ENCODE measurements around the gene TUBB4B. TPM values are rescaled to one million over a fixed set of nuclear protein-coding genes. Genes with fewer than 3 reads are reported as not detected.

The TUBB4B gene
- total RNA-seq = 795 and 833 TPM in 2 replicates

GRCh38 chr9:137240841-137241489 is at the start of gene TUBB4B:
TSS of gene TUBB4B (plus strand) at chr9:137241287. CDS start at chr9:137241361, 74 bp downstream.

GRCh38 chr9:137200311-137201204 is 40.5 kb upstream of the TUBB4B start, which contains the start of gene TPRN:
TSS of gene TPRN (minus strand) at chr9:137200741. CDS start at chr9:137200711, 30 bp downstream.

GRCh38 chr9:137205126-137206069 is 35.7 kb upstream of the TUBB4B start, which contains the start of the genes NDOR1 and TMEM203:
TSS of gene NDOR1 (plus strand) at chr9:137205700. CDS start at chr9:137205778, 78 bp downstream.
TSS of gene TMEM203 (minus strand) at chr9:137205648. CDS start at chr9:137205414, 234 bp downstream.

GRCh38 chr9:137222190-137223077 is 18.7 kb upstream of the TUBB4B start, which contains the start of gene RNF208:
TSS of gene RNF208 (minus strand) at chr9:137222240. CDS start at chr9:137221212, 1,028 bp downstream.

DNA sequence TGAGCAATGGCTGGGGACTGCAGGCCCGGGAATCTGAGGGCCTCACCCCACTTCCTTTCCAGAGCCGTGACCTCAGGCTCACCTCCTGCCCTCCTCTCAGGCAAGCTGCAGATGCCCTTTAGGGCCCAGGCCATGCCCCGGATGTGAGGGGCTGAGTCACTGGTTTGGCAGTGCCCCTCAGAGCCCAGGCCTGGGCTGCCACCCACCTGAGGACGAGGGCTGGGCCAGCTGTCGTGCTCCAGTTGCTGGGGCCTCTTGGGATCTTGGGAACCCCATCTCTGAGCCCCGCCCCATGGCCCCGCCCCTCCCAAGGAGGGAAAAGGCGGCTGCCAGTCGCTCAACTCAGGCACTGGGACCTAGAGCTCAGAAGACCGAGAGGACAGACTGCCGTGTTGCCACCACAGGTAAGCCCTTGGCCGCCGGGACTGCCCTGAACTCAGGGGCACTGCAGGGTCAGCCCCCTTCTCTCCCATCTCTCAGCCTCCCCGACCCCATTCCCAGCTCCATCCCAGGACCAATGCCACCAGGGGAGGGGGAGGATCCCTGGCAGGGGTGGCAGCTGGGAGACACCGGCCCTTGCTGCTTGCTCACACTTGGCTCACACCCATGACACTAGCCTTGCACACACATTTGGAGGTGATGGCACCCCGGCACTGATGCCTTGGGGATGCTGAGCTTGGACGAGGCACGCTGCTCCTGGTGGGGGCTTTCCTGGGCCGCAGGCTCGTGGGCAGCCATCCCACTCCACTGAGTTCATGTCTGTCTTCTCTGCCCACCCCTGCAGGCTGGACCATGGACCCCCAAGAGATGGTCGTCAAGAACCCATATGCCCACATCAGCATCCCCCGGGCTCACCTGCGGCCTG is 16.0 kb upstream of the TUBB4B start, which contains the start of gene CYSRT1:
Gene CYSRT1, plus strand, starts transcription at position 345 of the 865 bp plus-strand sequence. Its CDS starts 448 bp downstream, at position 793.

GRCh38 chr9:137227054-137227852 is 13.8 kb upstream of the TUBB4B start, which contains the start of gene RNF224:
TSS of gene RNF224 (plus strand) at chr9:137227502. CDS start at chr9:137228336, 834 bp downstream.

DNA sequence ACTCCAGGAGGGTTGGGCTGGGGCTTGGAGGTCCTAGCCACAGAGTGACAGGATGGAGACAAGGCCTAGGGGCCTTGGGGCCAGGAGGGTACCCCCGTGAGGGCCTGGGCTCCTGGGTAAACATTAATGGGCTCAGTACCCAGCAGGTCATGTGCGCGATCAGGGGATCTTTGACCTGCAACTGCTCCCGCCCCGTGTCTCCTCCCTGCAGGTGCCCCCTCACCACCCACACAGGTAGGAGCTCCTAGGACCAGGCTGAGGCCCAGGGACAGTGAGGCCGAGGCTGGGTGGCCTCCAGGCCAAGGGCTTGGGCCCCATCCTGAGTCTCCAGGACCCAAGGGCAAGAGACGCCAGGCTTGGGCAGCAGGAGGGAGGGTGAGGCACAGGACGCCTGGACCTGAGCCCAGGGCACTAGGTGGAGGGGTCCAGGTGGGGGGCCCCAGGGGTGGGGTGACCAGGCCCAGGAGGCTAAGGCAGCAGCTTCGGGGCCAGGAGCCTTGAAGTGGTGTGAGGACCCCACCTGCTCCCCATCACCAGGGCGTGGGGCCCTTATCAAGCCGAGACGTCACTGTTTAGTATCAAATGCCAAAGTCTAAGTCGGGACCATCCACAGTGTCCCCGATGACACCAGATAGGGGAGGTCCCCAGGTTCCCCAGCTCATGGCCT is 10.2 kb upstream of the TUBB4B start, which contains the start of gene SLC34A3:
Gene SLC34A3, plus strand, starts transcription at position 197 of the 667 bp plus-strand sequence. CDS start 802 bp downstream, outside the sequence.

DNA sequence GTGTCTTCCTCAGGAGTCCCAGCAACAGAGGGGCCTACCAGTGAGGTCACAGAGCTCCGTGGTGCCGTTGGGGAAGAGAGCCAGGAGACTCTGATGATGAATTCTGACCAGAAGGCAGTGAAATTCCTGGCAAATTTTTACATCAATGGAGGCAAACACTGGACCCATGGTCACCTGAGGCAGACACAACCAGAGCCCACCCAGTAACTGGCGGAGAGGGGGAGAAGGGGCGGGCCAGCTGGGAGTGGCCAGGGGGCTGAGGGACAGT is 10.0 kb downstream of the TUBB4B start, which contains the start of gene STPG3:
Gene STPG3, plus strand, starts transcription at position 93 of the 268 bp plus-strand sequence. Its CDS starts 1 bp downstream, at position 94.

GRCh38 chr9:137254624-137255447 is 13.7 kb downstream of the TUBB4B start, which contains the start of gene NELFB:
TSS of gene NELFB (plus strand) at chr9:137255327.

DNA sequence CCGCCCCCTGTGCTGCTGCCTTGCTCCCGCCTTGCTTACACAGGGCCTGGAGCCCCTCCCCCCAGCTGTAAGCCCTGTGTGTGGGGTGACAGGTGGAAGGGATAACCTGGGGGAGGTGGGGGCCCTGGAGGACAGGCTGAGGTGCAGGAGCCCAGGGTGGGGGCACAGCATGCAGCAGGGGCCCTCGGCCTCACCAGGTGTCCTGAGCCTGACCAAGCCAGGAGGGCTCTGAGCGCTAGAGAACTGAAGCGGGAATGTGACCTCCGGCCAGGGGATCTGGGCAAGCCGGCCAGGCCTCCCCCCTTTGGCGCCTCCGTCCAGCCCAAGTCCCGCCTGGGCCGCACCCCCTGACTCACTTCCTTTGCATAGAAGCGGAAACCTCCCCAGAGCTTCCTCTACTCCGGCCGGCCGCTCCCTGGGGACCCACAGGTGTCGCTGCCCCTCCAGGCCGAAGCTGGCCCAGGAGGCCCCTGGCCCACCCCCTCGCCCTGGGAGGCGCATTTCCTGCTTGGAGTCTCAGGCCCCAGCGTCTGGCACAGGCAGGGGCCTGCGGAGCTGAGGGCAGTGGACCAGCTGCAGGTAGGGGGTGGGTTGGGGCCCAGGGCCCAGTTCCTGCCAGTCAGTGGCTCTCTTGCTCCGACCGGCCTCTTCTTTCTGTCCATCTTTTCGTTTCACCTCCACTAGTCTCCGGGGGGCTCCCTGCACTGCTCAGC is 36.4 kb downstream of the TUBB4B start, which contains the start of gene TOR4A:
Gene TOR4A, plus strand, starts transcription at position 398 of the 713 bp plus-strand sequence. CDS start 964 bp downstream, outside the sequence.

Other genes starting within 250 kb of the TUBB4B start
- 30.6 and 32.9 TPM in 2 replicates for gene PAXX, start 248.9 kb upstream of the TUBB4B start, total RNA-seq
- 1.3 and 4.0 TPM in 2 replicates for gene CLIC3, start 244.7 kb upstream of the TUBB4B start, total RNA-seq
- 8.5 and 9.4 TPM in 2 replicates for gene ABCA2, start 213.1 kb upstream of the TUBB4B start, total RNA-seq
- gene FUT7, start 209.2 kb upstream of the TUBB4B start, total RNA-seq = not detected in 2 replicates
- gene NPDC1, start 195.1 kb upstream of the TUBB4B start, total RNA-seq = 18.7 and 19.6 TPM in 2 replicates
- gene ENTPD2, start 187.2 kb upstream of the TUBB4B start, total RNA-seq = not detected in 2 replicates
- 21.9 and 24.2 TPM in 2 replicates for gene SAPCD2, start 170.7 kb upstream of the TUBB4B start, total RNA-seq
- gene UAP1L1, start 163.8 kb upstream of the TUBB4B start, total RNA-seq = 4.9 and 5.5 TPM in 2 replicates
- gene MAN1B1, start 154.3 kb upstream of the TUBB4B start, total RNA-seq = 56.0 and 72.4 TPM in 2 replicates
- 66.6 and 69.7 TPM in 2 replicates for gene DPP7, start 126.6 kb upstream of the TUBB4B start, total RNA-seq
- gene GRIN1, start 102.1 kb upstream of the TUBB4B start, total RNA-seq = not detected in 2 replicates
- gene LRRC26, start 71.2 kb upstream of the TUBB4B start, total RNA-seq = not detected in 2 replicates
- gene TMEM210, start 69.2 kb upstream of the TUBB4B start, total RNA-seq = not detected in 2 replicates
- gene ANAPC2, start 52.7 kb upstream of the TUBB4B start, total RNA-seq = 10.3 and 15.3 TPM in 2 replicates
- gene SSNA1, start 52.6 kb upstream of the TUBB4B start, total RNA-seq = 75.8 and 84.9 TPM in 2 replicates
- gene TPRN, start 40.5 kb upstream of the TUBB4B start, total RNA-seq = 6.1 and 6.4 TPM in 2 replicates
- 43.1 and 47.9 TPM in 2 replicates for gene TMEM203, start 35.6 kb upstream of the TUBB4B start, total RNA-seq
- gene NDOR1, start 35.6 kb upstream of the TUBB4B start, total RNA-seq = 14.9 and 16.8 TPM in 2 replicates
- 0.50 and 1.2 TPM in 2 replicates for gene RNF208, start 19.0 kb upstream of the TUBB4B start, total RNA-seq
- gene CYSRT1, start 16.1 kb upstream of the TUBB4B start, total RNA-seq = 0.74 and 1.2 TPM in 2 replicates
- gene RNF224, start 13.8 kb upstream of the TUBB4B start, total RNA-seq = under 0.01 TPM in 1 of 2 replicates, not detected in the other
- gene SLC34A3, start 10.4 kb upstream of the TUBB4B start, total RNA-seq = not detected in 2 replicates
- not detected in 2 replicates for gene STPG3, start 10.0 kb downstream of the TUBB4B start, total RNA-seq
- gene NELFB, start 14.0 kb downstream of the TUBB4B start, total RNA-seq = 55.9 and 59.2 TPM in 2 replicates
- 33.9 and 36.5 TPM in 2 replicates for gene TOR4A, start 36.4 kb downstream of the TUBB4B start, total RNA-seq
- gene NRARP, start 61.0 kb downstream of the TUBB4B start, total RNA-seq = 0.45 and 1.7 TPM in 2 replicates
- 10.9 and 11.1 TPM in 2 replicates for gene EXD3, start 181.9 kb downstream of the TUBB4B start, total RNA-seq
- 0.15 and 0.17 TPM in 2 replicates for gene NOXA1, start 182.1 kb downstream of the TUBB4B start, total RNA-seq
- not detected in 2 replicates for gene ENTPD8, start 200.1 kb downstream of the TUBB4B start, total RNA-seq
- gene NSMF, start 218.0 kb downstream of the TUBB4B start, total RNA-seq = 33.1 and 36.1 TPM in 2 replicates